ENCODE measurements around the gene CACNB2. TPM values are rescaled to one million over a fixed set of nuclear protein-coding genes. Genes with fewer than 3 reads are reported as not detected.

Gene CACNB2
- total RNA-seq, 2 donors from 2014 or later: 1.9 to 4.6 TPM

- 69 to 100% methylated on average over 1 of the region's 1 CpG for WGBS, 2 experiments (ENCODE audit: insufficient coverage in 1 of 2, insufficient read length in 1 of 2)
- TF ChIP-seq, protein P1, sequence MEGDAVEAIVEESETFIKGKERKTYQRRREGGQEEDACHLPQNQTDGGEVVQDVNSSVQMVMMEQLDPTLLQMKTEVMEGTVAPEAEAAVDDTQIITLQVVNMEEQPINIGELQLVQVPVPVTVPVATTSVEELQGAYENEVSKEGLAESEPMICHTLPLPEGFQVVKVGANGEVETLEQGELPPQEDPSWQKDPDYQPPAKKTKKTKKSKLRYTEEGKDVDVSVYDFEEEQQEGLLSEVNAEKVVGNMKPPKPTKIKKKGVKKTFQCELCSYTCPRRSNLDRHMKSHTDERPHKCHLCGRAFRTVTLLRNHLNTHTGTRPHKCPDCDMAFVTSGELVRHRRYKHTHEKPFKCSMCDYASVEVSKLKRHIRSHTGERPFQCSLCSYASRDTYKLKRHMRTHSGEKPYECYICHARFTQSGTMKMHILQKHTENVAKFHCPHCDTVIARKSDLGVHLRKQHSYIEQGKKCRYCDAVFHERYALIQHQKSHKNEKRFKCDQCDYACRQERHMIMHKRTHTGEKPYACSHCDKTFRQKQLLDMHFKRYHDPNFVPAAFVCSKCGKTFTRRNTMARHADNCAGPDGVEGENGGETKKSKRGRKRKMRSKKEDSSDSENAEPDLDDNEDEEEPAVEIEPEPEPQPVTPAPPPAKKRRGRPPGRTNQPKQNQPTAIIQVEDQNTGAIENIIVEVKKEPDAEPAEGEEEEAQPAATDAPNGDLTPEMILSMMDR (conservative IDR thresholded peaks at IDR 0.05): no peak
- H3K36me3 Mint-ChIP-seq (ENCODE audit: low read depth): no peaks in the 10 kb centered on the region
- H3K4me3 ChIP-seq (ENCODE audit: low read length): no peak overlapping the region
- DNase-seq: no peak
- no peak overlapping the region for H3K27ac ChIP-seq (ENCODE audit: low read depth, low read length)
- no peaks in the 10 kb centered on the region for H3K9me3 ChIP-seq (ENCODE audit: control insufficient read depth, low read length)
- H3K9me3 Mint-ChIP-seq: no peaks in the 10 kb centered on the region
- H3K27ac Mint-ChIP-seq: no peak overlapping the region
- H3K27me3 Mint-ChIP-seq (ENCODE audit: insufficient read depth): peaks cover 16% of the 10 kb centered on the region
- peaks cover 5% of the 10 kb centered on the region for H3K4me1 Mint-ChIP-seq
- H3K4me1 ChIP-seq (ENCODE audit: control insufficient read depth, insufficient read depth, low read length): no peaks in the 10 kb centered on the region
- no peak overlapping the region for H3K4me3 Mint-ChIP-seq
- H3K9ac ChIP-seq (ENCODE audit: extremely low read depth, low read length, poor library complexity, severe bottlenecking): no peak overlapping the region
- peaks cover 31% of the 10 kb centered on the region for H3K27me3 ChIP-seq (ENCODE audit: control insufficient read depth, insufficient read depth, low read length, poor library complexity, severe bottlenecking)
- H3K36me3 ChIP-seq (ENCODE audit: control insufficient read depth, insufficient read depth, low read length): no peaks in the 10 kb centered on the region
Measured at GRCh38 chr10:18455086-18455884, 315.1 kb downstream of the CACNB2 start.

DNA sequence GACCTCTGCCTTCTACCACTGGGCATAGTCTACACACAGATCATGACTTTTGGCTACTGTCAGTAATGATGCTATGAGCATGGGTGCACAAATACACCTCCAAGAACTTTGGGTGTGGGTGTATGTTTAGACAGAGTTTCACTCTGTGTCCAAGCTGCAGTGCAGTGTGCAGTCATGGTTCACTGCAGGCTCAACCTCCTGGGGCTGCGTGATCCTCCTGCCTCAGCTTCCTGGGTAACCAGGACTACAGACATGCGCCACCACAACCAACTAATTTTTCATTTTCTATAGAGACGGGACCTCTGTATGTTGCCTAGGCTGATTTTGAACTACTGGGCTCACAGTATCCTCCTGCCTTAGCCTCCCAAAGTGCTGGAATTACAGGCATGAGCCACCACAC lies 316.8 kb downstream of the CACNB2 start:
- Mint-ChIP-seq H3K9me3 (no peaks in the 10 kb centered on the region), H3K27ac (no peak overlapping the region), H3K4me1 (peaks cover 5% of the 10 kb centered on the region), H3K4me3 (no peak overlapping the region), H3K36me3 (ENCODE audit: low read depth) (no peaks in the 10 kb centered on the region), H3K27me3 (ENCODE audit: insufficient read depth) (peaks cover 16% of the 10 kb centered on the region)
- TF ChIP-seq, protein P1 (conservative IDR thresholded peaks at IDR 0.05): no peak
- no peaks in the 10 kb centered on the region for H3K36me3 ChIP-seq (ENCODE audit: control insufficient read depth, insufficient read depth, low read length)
- 93 to 97% methylated on average over 3 of the region's 3 CpGs for WGBS, 2 experiments (ENCODE audit: insufficient coverage in 1 of 2, insufficient read length in 1 of 2)
- no peak overlapping the region for H3K4me3 ChIP-seq (ENCODE audit: low read length)
- H3K4me1 ChIP-seq (ENCODE audit: control insufficient read depth, insufficient read depth, low read length): no peaks in the 10 kb centered on the region
- H3K27me3 ChIP-seq (ENCODE audit: control insufficient read depth, insufficient read depth, low read length, poor library complexity, severe bottlenecking): peaks cover 25% of the 10 kb centered on the region
- H3K9ac ChIP-seq (ENCODE audit: extremely low read depth, low read length, poor library complexity, severe bottlenecking): no peak overlapping the region
- H3K9me3 ChIP-seq (ENCODE audit: control insufficient read depth, low read length): no peaks in the 10 kb centered on the region
- DNase-seq: no peak
- H3K27ac ChIP-seq (ENCODE audit: low read depth, low read length): no peak overlapping the region

DNA sequence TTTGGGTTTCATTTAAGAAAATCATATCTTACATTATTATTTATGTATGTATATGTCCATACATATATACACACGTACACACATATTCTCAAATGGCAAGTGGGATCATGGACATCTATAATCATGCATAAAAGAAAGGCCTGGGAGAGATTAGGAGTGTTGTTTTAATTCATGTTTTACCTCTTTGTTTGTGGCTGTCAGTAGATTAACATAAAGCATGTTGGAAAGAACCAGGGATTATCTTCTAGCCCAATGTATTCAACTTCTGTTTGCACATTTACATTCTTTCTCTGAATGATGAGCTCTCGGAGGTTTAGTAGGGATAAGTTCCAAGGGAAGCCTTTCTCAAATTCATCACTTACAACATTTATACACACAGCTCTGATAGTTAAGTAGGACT lies 319.8 kb downstream of the CACNB2 start:
- no peaks in the 10 kb centered on the region for H3K9me3 ChIP-seq (ENCODE audit: control insufficient read depth, low read length)
- no peak overlapping the region for H3K27ac Mint-ChIP-seq

More for the DNA sequence above, 319.8 kb downstream of the CACNB2 start:
- H3K27me3 Mint-ChIP-seq (ENCODE audit: insufficient read depth): peaks cover 5% of the 10 kb centered on the region
- Histone ChIP-seq H3K36me3 (ENCODE audit: control insufficient read depth, insufficient read depth, low read length) (no peaks in the 10 kb centered on the region), H3K4me1 (ENCODE audit: control insufficient read depth, insufficient read depth, low read length) (no peaks in the 10 kb centered on the region), H3K9ac (ENCODE audit: extremely low read depth, low read length, poor library complexity, severe bottlenecking) (no peak overlapping the region), H3K27me3 (ENCODE audit: control insufficient read depth, insufficient read depth, low read length, poor library complexity, severe bottlenecking) (no peaks in the 10 kb centered on the region), H3K27ac (ENCODE audit: low read depth, low read length) (no peak overlapping the region), H3K4me3 (ENCODE audit: low read length) (no peak overlapping the region)
- TF ChIP-seq, protein P1 (conservative IDR thresholded peaks at IDR 0.05): no peak
- H3K4me1 Mint-ChIP-seq: peaks cover 5% of the 10 kb centered on the region
- DNase-seq: no peak
- H3K36me3 Mint-ChIP-seq (ENCODE audit: low read depth): no peaks in the 10 kb centered on the region
- no peaks in the 10 kb centered on the region for H3K9me3 Mint-ChIP-seq
- no peak overlapping the region for H3K4me3 Mint-ChIP-seq
- no CpG with 5 or more reads among the region's 2 CpGs for WGBS, 2 experiments (ENCODE audit: insufficient coverage in 1 of 2, insufficient read length in 1 of 2)

Measured in endodermal cell (in vitro differentiated cells).